GM23248 (cell line): ENCODE measurements around the gene CACNA2D1.

Experiments used
- EZH2 ChIP-seq: fragments of 200-600 bp; sonication (generic); IDR thresholded peaks from 2 replicates; pipeline ENCODE4 v1.6.1; 2018; ENCODE audit warnings: antibody characterized with exemption, mild to moderate bottlenecking; ENCODE audit not compliant: insufficient read depth, poor library complexity, severe bottlenecking
- EZH2phosphoT487 ChIP-seq: fragments of 200-600 bp; sonication (generic); IDR thresholded peaks from 2 replicates; pipeline ENCODE4 v1.6.1; 2018; ENCODE audit warnings: antibody characterized with exemption, moderate library complexity, mild to moderate bottlenecking, low read depth; ENCODE audit not compliant: insufficient read depth

GRCh38 chr7:82273886-82274285 is 169.7 kb downstream of the CACNA2D1 start:
- TF ChIP-seq EZH2 = no peak
- TF ChIP-seq EZH2phosphoT487 = no peak
